HEK293 (cell line): ENCODE measurements around the gene RUFY2.
A peak's percentile ranks its signal among the peaks of the same experiment; 100 is the strongest.

Source experiments
- HIC1 ChIP-seq: fragments of 450-650 bp; formaldehyde crosslinking; IDR thresholded peaks from 2 replicates; pipeline ENCODE4 v1.5.1; 2016; ENCODE audit warnings: missing biosample characterization, missing genetic modification characterization
- HOXD13 ChIP-seq: sonication (generic); formaldehyde crosslinking; IDR thresholded peaks from 2 replicates; pipeline ENCODE4 v1.8.0; 2022; ENCODE audit warnings: missing genetic modification reagents, borderline replicate concordance
- KLF17 ChIP-seq: fragments of 450-650 bp; formaldehyde crosslinking; IDR thresholded peaks from 2 replicates; pipeline ENCODE4 v1.5.1; 2016; ENCODE audit warnings: missing biosample characterization, missing genetic modification characterization
- PRDM1 ChIP-seq: fragments of 450-650 bp; formaldehyde crosslinking; IDR thresholded peaks from 2 replicates; pipeline ENCODE4; 2016; ENCODE audit warnings: missing biosample characterization, missing genetic modification characterization
- PRDM6 ChIP-seq: fragments of 450-650 bp; formaldehyde crosslinking; IDR thresholded peaks from 2 replicates; pipeline ENCODE4 v1.5.1; 2017; ENCODE audit warnings: missing biosample characterization, missing genetic modification characterization
- RBAK ChIP-seq: fragments of 450-650 bp; formaldehyde crosslinking; IDR thresholded peaks from 2 replicates; pipeline ENCODE4 v1.5.1; 2016; ENCODE audit warnings: missing biosample characterization, missing genetic modification characterization
- WT1 ChIP-seq: fragments of 450-650 bp; formaldehyde crosslinking; IDR thresholded peaks from 2 replicates; pipeline ENCODE4 v1.5.1; 2016; ENCODE audit warnings: missing biosample characterization, missing genetic modification characterization
- ZBTB21 ChIP-seq: fragments of 450-650 bp; formaldehyde crosslinking; IDR thresholded peaks from 2 replicates; pipeline ENCODE4 v1.5.1; 2017; ENCODE audit warnings: missing biosample characterization, missing genetic modification characterization
- ZBTB7A ChIP-seq: fragments of 450-650 bp; formaldehyde crosslinking; IDR thresholded peaks from 2 replicates; pipeline ENCODE4 v1.5.1; 2016; ENCODE audit warnings: low read depth, missing biosample characterization, missing genetic modification characterization
- ZIC2 ChIP-seq: fragments of 450-650 bp; formaldehyde crosslinking; IDR thresholded peaks from 2 replicates; pipeline ENCODE4 v1.5.1; 2016; ENCODE audit warnings: missing biosample characterization, missing genetic modification characterization
- ZNF132 ChIP-seq: fragments of 450-650 bp; formaldehyde crosslinking; IDR thresholded peaks from 2 replicates; pipeline ENCODE4 v1.5.1; 2017; ENCODE audit warnings: missing biosample characterization, missing genetic modification characterization, borderline replicate concordance
- ZNF133 ChIP-seq: fragments of 450-650 bp; formaldehyde crosslinking; IDR thresholded peaks from 2 replicates; pipeline ENCODE4 v1.5.1; 2016; ENCODE audit warnings: missing biosample characterization, missing genetic modification characterization
- ZNF148 ChIP-seq: fragments of 450-650 bp; formaldehyde crosslinking; IDR thresholded peaks from 2 replicates; pipeline ENCODE4 v1.5.0; 2017; ENCODE audit warnings: missing biosample characterization, missing genetic modification characterization, borderline replicate concordance
- ZNF223 ChIP-seq: fragments of 450-650 bp; formaldehyde crosslinking; IDR thresholded peaks from 2 replicates; pipeline ENCODE4 v1.5.1; 2016; ENCODE audit warnings: missing biosample characterization, missing genetic modification characterization
- ZNF362 ChIP-seq: fragments of 450-650 bp; formaldehyde crosslinking; IDR thresholded peaks from 2 replicates; pipeline ENCODE4 v1.5.1; 2016; ENCODE audit warnings: missing biosample characterization, missing genetic modification characterization
- ZNF426 ChIP-seq: fragments of 450-650 bp; formaldehyde crosslinking; IDR thresholded peaks from 2 replicates; pipeline ENCODE4 v1.5.1; 2017; ENCODE audit warnings: missing biosample characterization, missing genetic modification characterization, mild to moderate bottlenecking, inconsistent platforms, moderate library complexity
- ZNF530 ChIP-seq: fragments of 450-650 bp; formaldehyde crosslinking; IDR thresholded peaks from 2 replicates; pipeline ENCODE4 v1.5.1; 2016; ENCODE audit warnings: low read depth, missing biosample characterization, missing genetic modification characterization
- ZNF596 ChIP-seq: fragments of 450-650 bp; IDR thresholded peaks from 2 replicates; pipeline ENCODE4 v1.5.0; 2018; ENCODE audit warnings: missing biosample characterization, mild to moderate bottlenecking, missing genetic modification characterization, moderate library complexity
- ZNF639 ChIP-seq: fragments of 450-650 bp; formaldehyde crosslinking; IDR thresholded peaks from 2 replicates; pipeline ENCODE4 v1.5.1; 2016; ENCODE audit warnings: missing biosample characterization, missing genetic modification characterization
- ZNF768 ChIP-seq: fragments of 450-650 bp; formaldehyde crosslinking; IDR thresholded peaks from 2 replicates; pipeline ENCODE4 v1.5.1; 2018; ENCODE audit warnings: missing biosample characterization, mild to moderate bottlenecking, missing genetic modification characterization
- ZNF791 ChIP-seq: fragments of 450-650 bp; formaldehyde crosslinking; IDR thresholded peaks from 2 replicates; pipeline ENCODE4 v1.5.1; 2016; ENCODE audit warnings: missing biosample characterization, missing genetic modification characterization
- ZNF792 ChIP-seq: fragments of 450-650 bp; formaldehyde crosslinking; IDR thresholded peaks from 2 replicates; pipeline ENCODE4 v1.5.1; 2016; ENCODE audit warnings: missing biosample characterization, missing genetic modification characterization
- ZNF830 ChIP-seq: fragments of 450-650 bp; IDR thresholded peaks from 2 replicates; pipeline ENCODE4 v1.5.0; 2018; ENCODE audit warnings: missing biosample characterization, missing genetic modification characterization, low read depth, mild to moderate bottlenecking, moderate library complexity
- TF ChIP-seq, protein P1 (sequence below): fragments of 450-650 bp; IDR thresholded peaks from 2 replicates; pipeline ENCODE4 v1.5.1; 2018; ENCODE audit warnings: missing biosample characterization, mild to moderate bottlenecking, missing genetic modification characterization
- TF ChIP-seq, protein P2 (sequence below): fragments of 450-650 bp; IDR thresholded peaks from 2 replicates; pipeline ENCODE4 v1.5.1; 2018; ENCODE audit warnings: missing biosample characterization, missing genetic modification characterization

RUFY2 gene

DNA sequence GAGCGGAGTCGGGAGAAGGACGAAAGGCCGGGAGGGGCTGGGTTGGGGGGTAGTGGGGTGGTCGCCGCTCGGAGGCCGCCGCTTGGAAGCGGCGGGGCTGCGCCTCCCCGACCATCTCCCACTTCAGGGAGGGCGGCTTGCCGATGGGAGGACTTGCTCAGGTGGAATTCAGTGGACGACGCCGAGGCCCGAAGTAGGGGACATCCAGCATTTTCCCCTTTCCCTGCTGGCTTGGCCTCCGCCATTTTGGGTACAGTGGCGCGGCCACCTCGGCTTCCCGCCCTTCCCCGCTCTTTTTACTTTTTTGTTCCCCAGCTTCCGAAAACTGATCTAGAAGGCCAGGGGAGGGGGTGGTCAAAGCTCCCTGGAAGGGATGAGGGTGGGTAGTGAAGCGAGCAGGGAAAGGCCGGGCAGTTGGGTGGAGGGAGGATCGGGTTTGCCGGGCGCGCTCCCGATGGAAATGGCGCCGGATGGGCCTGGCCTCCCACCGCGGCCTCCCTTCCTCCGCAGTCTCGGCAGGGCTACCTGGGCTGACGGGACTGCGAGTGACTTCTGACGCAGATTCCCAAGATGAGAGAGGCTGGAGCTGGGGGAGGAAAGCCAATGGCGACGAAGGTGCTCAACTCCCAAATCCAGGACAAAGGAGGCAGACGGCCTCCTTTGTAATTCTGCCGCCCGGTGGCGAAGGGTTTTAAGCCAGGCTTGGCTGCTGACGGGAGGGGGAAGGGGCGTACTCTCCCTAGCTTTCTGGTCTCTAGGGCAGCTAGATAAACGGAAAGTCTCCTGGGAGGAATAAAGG, 74.6 kb downstream of the RUFY2 start, which contains the start of gene PBLD (continued):
- TF ChIP-seq HIC1 (tag by site-specific recombination) (no peak), ZNF791 (tag by site-specific recombination) (no peak), ZNF426 (tag by site-specific recombination) (no peak; the same call in 1 of the 2 replicates), ZNF362 (tag by site-specific recombination) (no peak), PRDM1 (peak; percentile 9; the same call in 1 of the 2 replicates), ZNF223 (no peak), ZBTB21 (tag by site-specific recombination) (peak; percentile 48), ZIC2 (tag by site-specific recombination) (no peak; the same call in 1 of the 2 replicates), HOXD13 (CRISPR knock-in tag) (no peak), ZNF792 (tag by site-specific recombination) (no peak), ZNF830 (no peak), ZNF148 (tag by site-specific recombination) (no peak), ZNF639 (tag by site-specific recombination) (0 out of 2 replicates have a peak, but pooled peaks have one; percentile 51), ZNF596 (tag by site-specific recombination) (no peak), ZBTB7A (tag by site-specific recombination) (no peak), RBAK (tag by site-specific recombination) (no peak), PRDM6 (tag by site-specific recombination) (no peak; the same call in 1 of the 2 replicates), ZNF768 (tag by site-specific recombination) (no peak), ZNF132 (no peak), ZNF133 (no peak), KLF17 (tag by site-specific recombination) (peak; percentile 62; the same call in 1 of the 2 replicates), ZNF530 (no peak), WT1 (tag by site-specific recombination) (peak; percentile 69; the same call in 1 of the 2 replicates)
- TF ChIP-seq, protein P1, sequence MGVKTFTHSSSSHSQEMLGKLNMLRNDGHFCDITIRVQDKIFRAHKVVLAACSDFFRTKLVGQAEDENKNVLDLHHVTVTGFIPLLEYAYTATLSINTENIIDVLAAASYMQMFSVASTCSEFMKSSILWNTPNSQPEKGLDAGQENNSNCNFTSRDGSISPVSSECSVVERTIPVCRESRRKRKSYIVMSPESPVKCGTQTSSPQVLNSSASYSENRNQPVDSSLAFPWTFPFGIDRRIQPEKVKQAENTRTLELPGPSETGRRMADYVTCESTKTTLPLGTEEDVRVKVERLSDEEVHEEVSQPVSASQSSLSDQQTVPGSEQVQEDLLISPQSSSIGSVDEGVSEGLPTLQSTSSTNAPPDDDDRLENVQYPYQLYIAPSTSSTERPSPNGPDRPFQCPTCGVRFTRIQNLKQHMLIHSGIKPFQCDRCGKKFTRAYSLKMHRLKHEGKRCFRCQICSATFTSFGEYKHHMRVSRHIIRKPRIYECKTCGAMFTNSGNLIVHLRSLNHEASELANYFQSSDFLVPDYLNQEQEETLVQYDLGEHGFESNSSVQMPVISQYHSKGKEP (tag by site-specific recombination) = no peak
- TF ChIP-seq, protein P2, sequence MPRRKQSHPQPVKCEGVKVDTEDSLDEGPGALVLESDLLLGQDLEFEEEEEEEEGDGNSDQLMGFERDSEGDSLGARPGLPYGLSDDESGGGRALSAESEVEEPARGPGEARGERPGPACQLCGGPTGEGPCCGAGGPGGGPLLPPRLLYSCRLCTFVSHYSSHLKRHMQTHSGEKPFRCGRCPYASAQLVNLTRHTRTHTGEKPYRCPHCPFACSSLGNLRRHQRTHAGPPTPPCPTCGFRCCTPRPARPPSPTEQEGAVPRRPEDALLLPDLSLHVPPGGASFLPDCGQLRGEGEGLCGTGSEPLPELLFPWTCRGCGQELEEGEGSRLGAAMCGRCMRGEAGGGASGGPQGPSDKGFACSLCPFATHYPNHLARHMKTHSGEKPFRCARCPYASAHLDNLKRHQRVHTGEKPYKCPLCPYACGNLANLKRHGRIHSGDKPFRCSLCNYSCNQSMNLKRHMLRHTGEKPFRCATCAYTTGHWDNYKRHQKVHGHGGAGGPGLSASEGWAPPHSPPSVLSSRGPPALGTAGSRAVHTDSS (tag by site-specific recombination) = no peak
